HG02798 (cell line): ENCODE measurements around the gene ANXA11.

Experiments used
- ATAC-seq: cut with Tn5 transposase; IDR thresholded peaks from one replicate; pipeline ENCODE4 v1.9.1; 2021; ENCODE audit warnings: mild to moderate bottlenecking; ENCODE audit not compliant: unreplicated experiment, poor library complexity

The ANXA11 gene

GRCh38 chr10:80168162-80168511 lies 37.2 kb downstream of the ANXA11 start:
- ATAC-seq: no peak

- ATAC-seq: no peak
These were observed 37.7 kb downstream of the ANXA11 start for GRCh38 chr10:80167471-80168161.

- ATAC-seq: no peak
These were observed 38.5 kb downstream of the ANXA11 start for GRCh38 chr10:80166581-80167470.

GRCh38 chr10:80165173-80165572 lies 40.2 kb downstream of the ANXA11 start:
- ATAC-seq: no peak

GRCh38 chr10:80164596-80164995 lies 40.7 kb downstream of the ANXA11 start:
- no peak for ATAC-seq

- no peak for ATAC-seq
These were observed 41.5 kb downstream of the ANXA11 start for GRCh38 chr10:80163741-80164341.

- no peak for ATAC-seq
These were observed 43.8 kb downstream of the ANXA11 start for GRCh38 chr10:80161321-80162083.

- no peak for ATAC-seq
These were observed 44.7 kb downstream of the ANXA11 start for GRCh38 chr10:80160361-80161320.

GRCh38 chr10:80159166-80159873 lies 46.0 kb downstream of the ANXA11 start:
- ATAC-seq: no peak

- no peak for ATAC-seq
These were observed 46.7 kb downstream of the ANXA11 start for GRCh38 chr10:80158598-80159127.

GRCh38 chr10:80158126-80158525 lies 47.2 kb downstream of the ANXA11 start:
- no peak for ATAC-seq

GRCh38 chr10:80157561-80157960 lies 47.8 kb downstream of the ANXA11 start:
- no peak for ATAC-seq

GRCh38 chr10:80156216-80156615 lies 49.1 kb downstream of the ANXA11 start:
- ATAC-seq: no peak

- no peak for ATAC-seq
These were observed 49.6 kb downstream of the ANXA11 start for GRCh38 chr10:80155696-80156215.

GRCh38 chr10:80154978-80155695 lies 50.2 kb downstream of the ANXA11 start:
- ATAC-seq: no peak

- no peak for ATAC-seq
These were observed 50.7 kb downstream of the ANXA11 start for GRCh38 chr10:80154626-80154977.

- no peak for ATAC-seq
These were observed 51.9 kb downstream of the ANXA11 start for GRCh38 chr10:80153460-80153859.

GRCh38 chr10:80152820-80153219 lies 52.5 kb downstream of the ANXA11 start:
- no peak for ATAC-seq
